ENCODE measurements around the gene PGAM5.
"Not testable (repeated sequence)": the region's sequence is repeated elsewhere in the genome, so short reads cannot be mapped to it uniquely, and the experiment has no call there.

The PGAM5 gene

DNA sequence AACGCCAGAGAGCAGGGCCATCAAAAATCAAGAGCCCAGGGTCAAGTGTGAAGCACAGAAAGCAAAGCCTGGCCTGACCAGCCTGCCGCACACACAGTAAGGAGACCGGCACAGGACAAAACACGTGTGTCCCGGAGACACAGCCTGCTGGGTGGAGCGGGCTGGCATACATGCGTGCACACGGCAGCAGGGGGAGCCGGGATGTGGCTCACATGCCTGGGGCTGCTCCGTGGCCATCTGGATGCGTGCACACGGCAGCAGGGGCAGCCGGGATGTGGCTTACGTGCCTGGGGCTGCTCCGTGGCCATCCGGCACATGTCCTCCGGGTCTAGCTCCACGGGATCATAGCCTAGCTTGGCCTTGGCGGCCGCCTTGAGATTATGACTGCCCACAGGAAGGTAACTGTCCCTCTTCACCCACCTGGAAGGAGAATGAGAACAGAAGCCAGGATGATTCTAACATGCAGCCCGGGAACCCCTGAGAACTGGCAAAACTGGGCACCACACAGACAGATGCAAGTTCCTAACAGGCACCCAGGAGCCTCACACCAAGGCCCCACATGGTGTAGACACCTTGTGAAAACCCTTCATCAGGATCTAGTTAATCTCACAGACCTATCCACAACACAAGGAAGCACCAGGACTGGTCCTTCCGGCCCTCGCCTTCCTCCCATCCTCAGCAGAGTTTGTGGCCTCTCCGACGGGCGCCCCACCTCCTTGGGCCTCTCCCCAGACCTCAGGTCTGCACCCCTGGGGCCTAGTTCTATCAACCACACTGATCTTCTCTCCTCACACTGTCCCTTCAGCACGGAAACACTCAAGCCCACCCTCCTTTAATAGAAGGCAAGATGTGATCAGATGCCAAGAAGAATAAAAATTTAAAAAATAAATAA is 37.1 kb upstream of the PGAM5 start:
- no peaks in the 10 kb centered on the region for H3K9me3 Mint-ChIP-seq
- H3K27me3 Mint-ChIP-seq = no peaks in the 10 kb centered on the region
- ATAC-seq (replicated peaks; ENCODE audit: extremely low read depth, poor library complexity, severe bottlenecking) (no peak), DNase-seq (ENCODE audit: low spot score in 2 of 2) (no peak)
- peaks cover 10% of the 10 kb centered on the region for H3K4me1 Mint-ChIP-seq
- H3K27ac Mint-ChIP-seq (ENCODE audit: low read depth) = no peak overlapping the region
- peaks cover 26% of the 10 kb centered on the region for H3K36me3 Mint-ChIP-seq (ENCODE audit: insufficient read depth)
- no peak overlapping the region for H3K4me3 Mint-ChIP-seq

GRCh38 chr12:132674561-132674960 is 36.1 kb upstream of the PGAM5 start:
- H3K9me3 Mint-ChIP-seq = no peaks in the 10 kb centered on the region
- no peak overlapping the region for H3K4me3 Mint-ChIP-seq
- DNase-seq (ENCODE audit: low spot score in 2 of 2) (no peak), ATAC-seq (replicated peaks; ENCODE audit: extremely low read depth, poor library complexity, severe bottlenecking) (no peak)
- peaks cover 22% of the 10 kb centered on the region for H3K36me3 Mint-ChIP-seq (ENCODE audit: insufficient read depth)
- H3K27me3 Mint-ChIP-seq = no peaks in the 10 kb centered on the region
- H3K27ac Mint-ChIP-seq (ENCODE audit: low read depth) = no peak overlapping the region
- H3K4me1 Mint-ChIP-seq = peaks cover 10% of the 10 kb centered on the region

DNA sequence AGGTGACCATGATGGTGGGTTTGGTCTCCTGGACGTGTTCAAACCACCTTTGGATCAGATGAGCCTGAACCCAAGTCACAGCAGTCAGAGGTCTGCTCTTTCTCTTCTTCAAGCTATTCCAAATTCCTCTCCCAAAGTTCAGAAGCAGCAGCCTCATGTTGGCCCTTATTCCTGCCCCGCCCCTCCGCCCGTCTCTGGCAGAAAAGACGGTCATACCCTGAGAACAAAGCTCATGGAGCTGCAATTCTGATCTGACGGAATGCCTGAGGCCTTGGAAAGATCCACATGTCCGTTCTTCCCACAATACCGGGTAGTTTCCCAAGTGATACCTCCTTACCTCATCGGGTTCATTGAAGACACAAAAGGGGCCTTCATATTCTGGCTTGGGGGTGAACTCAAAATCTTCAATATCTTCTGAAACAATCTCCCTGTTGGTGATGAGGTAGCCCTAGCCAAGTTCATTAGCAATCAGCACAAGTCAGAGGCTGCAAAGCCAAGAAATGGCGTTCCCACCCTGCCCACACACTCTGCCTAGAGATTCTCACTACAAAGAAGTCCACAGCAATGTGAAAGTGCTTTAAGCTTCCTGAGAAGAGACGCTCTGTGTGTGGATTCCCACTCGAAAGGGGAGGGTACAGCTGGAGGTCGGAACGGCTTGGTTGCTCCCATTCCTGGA is 34.7 kb upstream of the PGAM5 start:
- Mint-ChIP-seq H3K36me3 (ENCODE audit: insufficient read depth) (peaks cover 25% of the 10 kb centered on the region), H3K27me3 (no peaks in the 10 kb centered on the region), H3K4me3 (no peak overlapping the region), H3K4me1 (peaks cover 21% of the 10 kb centered on the region), H3K27ac (ENCODE audit: low read depth) (no peak overlapping the region), H3K9me3 (no peaks in the 10 kb centered on the region)
- DNase-seq (ENCODE audit: low spot score in 2 of 2) (no peak), ATAC-seq (replicated peaks; ENCODE audit: extremely low read depth, poor library complexity, severe bottlenecking) (no peak)

GRCh38 chr12:132677492-132677891 is 33.1 kb upstream of the PGAM5 start:
- no peaks in the 10 kb centered on the region for H3K27me3 Mint-ChIP-seq
- peaks cover 22% of the 10 kb centered on the region for H3K36me3 Mint-ChIP-seq (ENCODE audit: insufficient read depth)
- H3K4me1 Mint-ChIP-seq = peaks cover 17% of the 10 kb centered on the region
- DNase-seq (ENCODE audit: low spot score in 2 of 2) = no peak
- no peaks in the 10 kb centered on the region for H3K9me3 Mint-ChIP-seq
- no peak overlapping the region for H3K27ac Mint-ChIP-seq (ENCODE audit: low read depth)
- ATAC-seq (replicated peaks; ENCODE audit: extremely low read depth, poor library complexity, severe bottlenecking) = no peak
- no peak overlapping the region for H3K4me3 Mint-ChIP-seq

DNA sequence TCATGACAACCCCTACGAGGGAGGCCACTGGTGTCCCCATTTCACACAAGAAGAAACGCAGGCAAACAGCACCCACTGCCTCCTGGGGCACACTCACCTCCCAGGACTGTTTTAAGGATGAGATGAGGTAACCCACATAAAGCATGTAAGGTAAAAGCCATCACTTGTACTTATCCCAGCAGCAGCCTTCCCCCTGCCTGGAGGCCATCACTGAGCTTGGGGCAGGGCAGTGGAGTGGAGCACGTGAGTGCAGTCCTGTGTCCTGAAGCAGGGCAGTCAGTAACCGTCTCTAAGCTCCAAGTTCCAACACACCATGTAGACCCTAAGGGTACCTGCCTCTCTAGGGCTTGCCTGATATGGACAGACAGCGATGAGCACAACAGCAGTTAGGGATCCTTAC is 25.2 kb upstream of the PGAM5 start:
- ATAC-seq (replicated peaks; ENCODE audit: extremely low read depth, poor library complexity, severe bottlenecking) = no peak
- peaks cover 9% of the 10 kb centered on the region for H3K36me3 Mint-ChIP-seq (ENCODE audit: insufficient read depth)
- H3K9me3 Mint-ChIP-seq = no peaks in the 10 kb centered on the region
- H3K4me3 Mint-ChIP-seq = peak overlapping the region; percentile 31
- H3K4me1 Mint-ChIP-seq = peaks cover 24% of the 10 kb centered on the region
- no peaks in the 10 kb centered on the region for H3K27me3 Mint-ChIP-seq
- no peak overlapping the region for H3K27ac Mint-ChIP-seq (ENCODE audit: low read depth)
- no peak for DNase-seq (ENCODE audit: low spot score in 2 of 2)

GRCh38 chr12:132686825-132687210 is 23.8 kb upstream of the PGAM5 start:
- peak overlapping the region; percentile 80 for H3K4me3 Mint-ChIP-seq
- no peaks in the 10 kb centered on the region for H3K9me3 Mint-ChIP-seq
- H3K36me3 Mint-ChIP-seq (ENCODE audit: insufficient read depth) = peaks cover 9% of the 10 kb centered on the region
- H3K27ac Mint-ChIP-seq (ENCODE audit: low read depth) = peak overlapping the region; percentile 41
- ATAC-seq (replicated peaks; ENCODE audit: extremely low read depth, poor library complexity, severe bottlenecking) = peak; percentile 40
- no peak for DNase-seq (ENCODE audit: low spot score in 2 of 2)
- no peaks in the 10 kb centered on the region for H3K27me3 Mint-ChIP-seq
- peaks cover 18% of the 10 kb centered on the region for H3K4me1 Mint-ChIP-seq

DNA sequence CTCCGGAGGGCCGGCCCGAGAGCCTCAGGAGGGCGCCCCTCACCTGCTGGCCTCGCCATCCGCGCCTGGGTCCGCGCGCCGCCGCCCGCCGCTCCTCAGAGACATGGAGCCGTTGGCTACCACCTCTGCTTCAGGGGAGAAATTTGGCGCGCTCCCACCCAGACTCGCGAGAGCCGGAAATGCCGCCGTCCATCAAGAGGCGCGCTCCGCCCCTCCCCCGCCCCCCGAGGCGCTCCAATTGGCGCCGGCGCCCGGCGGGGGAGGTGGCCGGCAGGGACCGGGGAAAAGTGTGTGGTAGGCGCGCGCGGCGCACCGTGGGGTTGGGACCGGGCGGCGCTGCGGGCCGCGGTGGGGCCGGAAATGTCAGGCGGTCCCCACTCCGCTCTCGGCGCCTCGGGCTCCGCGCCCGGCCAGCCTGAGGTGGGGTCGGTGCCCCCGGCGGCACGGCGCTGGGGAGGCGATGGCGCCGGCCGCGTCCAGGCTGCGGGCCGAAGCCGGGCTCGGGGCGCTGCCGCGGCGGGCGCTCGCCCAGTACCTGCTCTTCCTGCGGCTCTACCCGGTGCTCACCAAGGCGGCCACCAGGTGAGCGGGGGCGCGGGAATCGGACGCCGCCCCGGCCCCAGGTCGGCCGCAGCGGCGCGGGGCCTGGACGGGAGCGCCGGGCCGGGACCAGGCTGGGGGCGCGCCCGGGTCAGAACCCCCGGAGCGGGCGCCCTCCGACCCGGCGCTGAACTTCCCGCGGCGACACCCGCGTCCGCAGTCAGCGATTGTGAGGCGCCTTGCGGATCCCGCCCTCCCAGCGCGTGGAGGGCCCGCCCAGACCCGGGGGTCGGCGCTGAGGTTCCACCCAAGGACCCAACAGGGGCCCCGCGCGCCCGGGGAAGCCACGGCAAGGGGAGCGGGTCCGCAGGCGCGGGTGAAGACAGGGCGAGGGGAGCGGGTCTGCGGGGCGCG is 23.2 kb upstream of the PGAM5 start, which contains the start of the genes POLE and PXMP2:
Gene POLE, minus strand, starts transcription at position 132 of the 954 bp plus-strand sequence. Its CDS starts 27 bp downstream, at position 105.
Gene PXMP2, plus strand, starts transcription at position 377 of the 954 bp plus-strand sequence. Its CDS starts 84 bp downstream, at position 461.
- Mint-ChIP-seq H3K36me3 (ENCODE audit: insufficient read depth) (peaks cover 9% of the 10 kb centered on the region), H3K27me3 (no peaks in the 10 kb centered on the region), H3K4me3 (peak within 1 kb of the TSS; percentile 80), H3K27ac (ENCODE audit: low read depth) (peak within 1 kb of the TSS; percentile 41), H3K9me3 (no peaks in the 10 kb centered on the region), H3K4me1 (peaks cover 18% of the 10 kb centered on the region)
- ATAC-seq (replicated peaks; ENCODE audit: extremely low read depth, poor library complexity, severe bottlenecking) (peak; percentile 93), DNase-seq (ENCODE audit: low spot score in 2 of 2) (peak; percentile 80 to 87)

DNA sequence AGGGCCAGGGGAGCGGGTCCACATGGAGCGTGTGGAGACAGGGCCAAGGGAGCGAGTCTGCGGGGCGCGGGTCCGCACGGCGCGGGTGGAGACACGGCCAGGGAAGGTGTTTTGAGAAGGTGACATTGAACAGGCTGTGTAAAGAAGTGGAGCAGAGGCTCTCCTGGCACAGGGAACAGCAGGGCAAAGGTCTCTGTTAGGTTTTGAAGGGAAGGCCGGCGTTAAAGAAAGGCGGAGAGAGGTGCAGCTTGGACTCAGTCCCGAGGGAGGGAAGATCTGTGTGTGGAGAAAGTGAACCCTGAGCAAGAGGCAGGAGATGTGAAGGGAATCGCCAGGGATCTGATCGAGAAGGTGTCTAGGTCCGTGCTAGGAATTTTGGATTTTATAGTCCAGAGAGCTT is 21.4 kb upstream of the PGAM5 start:
- peak overlapping the region; percentile 62 for H3K4me3 Mint-ChIP-seq
- no peak for DNase-seq (ENCODE audit: low spot score in 2 of 2)
- no peaks in the 10 kb centered on the region for H3K9me3 Mint-ChIP-seq
- H3K36me3 Mint-ChIP-seq (ENCODE audit: insufficient read depth) = peaks cover 9% of the 10 kb centered on the region
- H3K27me3 Mint-ChIP-seq = no peaks in the 10 kb centered on the region
- no peak overlapping the region for H3K27ac Mint-ChIP-seq (ENCODE audit: low read depth)
- H3K4me1 Mint-ChIP-seq = peaks cover 18% of the 10 kb centered on the region
- no peak for ATAC-seq (replicated peaks; ENCODE audit: extremely low read depth, poor library complexity, severe bottlenecking)

DNA sequence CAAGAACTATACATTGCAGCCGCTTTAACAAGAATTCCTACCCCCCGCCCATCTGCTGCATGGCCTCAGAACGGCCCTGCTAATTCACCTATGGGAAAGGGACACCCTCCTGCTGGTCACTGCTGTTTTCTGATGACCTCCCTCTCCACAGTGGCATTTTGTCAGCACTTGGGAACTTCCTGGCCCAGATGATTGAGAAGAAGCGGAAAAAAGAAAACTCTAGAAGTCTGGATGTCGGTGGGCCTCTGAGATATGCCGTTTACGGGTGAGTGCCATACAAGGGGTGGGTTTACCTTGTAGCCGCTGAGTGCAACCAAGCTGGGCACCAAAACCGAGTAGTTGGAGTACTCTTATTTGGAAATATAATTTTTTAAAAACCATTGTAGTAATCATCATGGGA is 20.5 kb upstream of the PGAM5 start:
- Mint-ChIP-seq H3K4me3 (peak overlapping the region; percentile 62), H3K9me3 (no peaks in the 10 kb centered on the region), H3K36me3 (ENCODE audit: insufficient read depth) (peaks cover 9% of the 10 kb centered on the region), H3K4me1 (peaks cover 16% of the 10 kb centered on the region), H3K27ac (ENCODE audit: low read depth) (no peak overlapping the region), H3K27me3 (no peaks in the 10 kb centered on the region)
- DNase-seq (ENCODE audit: low spot score in 2 of 2) (no peak), ATAC-seq (replicated peaks; ENCODE audit: extremely low read depth, poor library complexity, severe bottlenecking) (no peak)

GRCh38 chr12:132692030-132692429 is 18.6 kb upstream of the PGAM5 start:
- not testable (repeated sequence) for H3K4me1 Mint-ChIP-seq; H3K27ac Mint-ChIP-seq (ENCODE audit: low read depth); DNase-seq (ENCODE audit: low spot score in 2 of 2); H3K27me3 Mint-ChIP-seq; ATAC-seq (replicated peaks; ENCODE audit: extremely low read depth, poor library complexity, severe bottlenecking); H3K4me3 Mint-ChIP-seq; H3K9me3 Mint-ChIP-seq
- peaks cover 11% of the 10 kb centered on the region for H3K36me3 Mint-ChIP-seq (ENCODE audit: insufficient read depth)

- H3K4me1 Mint-ChIP-seq; H3K27ac Mint-ChIP-seq (ENCODE audit: low read depth); H3K27me3 Mint-ChIP-seq; H3K9me3 Mint-ChIP-seq; DNase-seq (ENCODE audit: low spot score in 2 of 2); H3K4me3 Mint-ChIP-seq; ATAC-seq (replicated peaks; ENCODE audit: extremely low read depth, poor library complexity, severe bottlenecking): not testable (repeated sequence)
- H3K36me3 Mint-ChIP-seq (ENCODE audit: insufficient read depth) = peaks cover 11% of the 10 kb centered on the region
Measured at GRCh38 chr12:132694888-132695287, 15.8 kb upstream of the PGAM5 start.

GRCh38 chr12:132695431-132695830 is 15.2 kb upstream of the PGAM5 start:
- ATAC-seq (replicated peaks; ENCODE audit: extremely low read depth, poor library complexity, severe bottlenecking) (no peak), DNase-seq (ENCODE audit: low spot score in 2 of 2) (no peak)
- Mint-ChIP-seq H3K36me3 (ENCODE audit: insufficient read depth) (peaks cover 14% of the 10 kb centered on the region), H3K4me1 (no peaks in the 10 kb centered on the region), H3K27me3 (no peaks in the 10 kb centered on the region), H3K9me3 (no peaks in the 10 kb centered on the region), H3K27ac (ENCODE audit: low read depth) (no peak overlapping the region), H3K4me3 (no peak overlapping the region)

All from central memory CD8-positive, alpha-beta T cell (primary cell).